Measurements from ENCODE around the gene SLCO4A1.
"Not testable (repeated sequence)": the region's sequence is repeated elsewhere in the genome, so short reads cannot be mapped to it uniquely, and the experiment has no call there.

Gene SLCO4A1

DNA sequence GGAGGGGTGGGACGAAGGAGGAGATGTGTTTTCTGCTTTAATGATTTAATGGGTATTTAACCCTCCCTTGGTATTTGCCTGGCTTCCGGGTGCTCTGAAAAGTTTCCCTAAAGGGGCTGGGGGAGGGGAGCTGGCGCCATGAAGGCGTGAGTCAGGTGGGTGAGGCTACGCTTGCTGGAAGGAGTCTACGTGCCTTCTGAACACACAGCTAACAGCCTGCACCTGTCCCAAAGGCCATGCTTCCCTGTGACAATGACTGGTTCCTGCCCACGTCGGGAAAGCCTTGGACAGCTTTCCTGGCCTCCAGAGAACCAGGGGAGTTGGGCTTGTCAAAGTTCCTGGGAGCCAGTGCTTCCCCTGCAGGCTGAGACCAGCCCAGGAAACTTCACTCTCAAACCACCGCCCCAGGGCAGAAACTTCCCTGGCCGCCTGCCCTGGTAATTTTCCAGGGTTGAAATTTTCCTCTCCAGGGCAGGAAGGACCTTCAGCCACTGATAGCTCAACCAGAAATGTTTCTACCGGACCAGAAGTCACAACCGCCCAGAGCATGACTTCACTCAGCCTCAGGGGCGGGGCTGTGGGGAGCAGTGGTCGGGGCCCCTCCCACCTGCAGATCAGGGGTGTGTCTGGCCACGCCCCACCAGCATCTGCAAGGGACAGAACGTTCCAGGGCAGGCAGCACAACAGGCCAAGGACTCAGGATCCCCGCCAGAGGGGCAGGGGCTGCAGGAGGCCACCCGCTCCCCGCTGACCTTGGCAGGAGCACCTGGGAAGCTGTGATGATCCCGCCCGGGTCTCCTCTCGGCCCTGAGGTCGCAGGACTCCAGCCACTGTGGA is 18.6 kb upstream of the SLCO4A1 start:
- peak; percentile 67 for DNase-seq

GRCh38 chr20:62624325-62624690 is 18.0 kb upstream of the SLCO4A1 start:
- DNase-seq, result no peak

GRCh38 chr20:62624719-62625453 is 17.4 kb upstream of the SLCO4A1 start:
- DNase-seq, result no peak

GRCh38 chr20:62625516-62625915 is 16.8 kb upstream of the SLCO4A1 start:
- no peak for DNase-seq

DNA sequence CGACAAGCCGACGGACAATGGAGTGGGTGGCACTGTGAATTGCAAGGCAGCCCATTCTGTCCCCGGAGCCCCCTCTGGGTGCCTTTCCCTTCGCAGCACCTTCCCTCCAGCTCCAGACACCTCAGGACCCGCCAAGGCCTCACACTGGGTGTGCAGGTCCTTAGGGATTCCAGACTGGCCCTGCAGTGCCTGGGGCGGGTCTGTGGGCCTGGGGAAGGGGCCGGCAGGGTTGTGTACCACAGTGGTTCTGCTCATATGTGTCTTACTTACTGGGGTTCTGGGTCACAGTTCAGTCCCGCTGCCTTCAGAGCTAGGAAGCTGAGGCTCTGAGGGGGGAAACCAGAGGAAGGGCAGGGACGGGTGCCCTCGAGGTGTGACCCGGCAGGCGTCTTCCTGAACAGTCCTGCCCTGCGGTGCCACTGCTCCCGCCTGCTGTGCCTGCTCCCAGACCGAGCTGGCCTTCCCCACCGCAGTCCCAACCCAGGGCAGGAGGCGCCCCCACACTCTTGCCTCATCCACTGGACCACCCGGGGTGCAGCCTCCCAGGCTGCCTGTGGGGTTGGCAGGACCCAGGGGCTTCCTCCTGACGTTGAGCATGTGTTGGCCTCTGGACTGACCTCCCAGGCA is 16.3 kb upstream of the SLCO4A1 start:
- no peak for DNase-seq

- DNase-seq, result not testable (repeated sequence)
These were observed 14.9 kb upstream of the SLCO4A1 start for GRCh38 chr20:62627425-62627824.

DNA sequence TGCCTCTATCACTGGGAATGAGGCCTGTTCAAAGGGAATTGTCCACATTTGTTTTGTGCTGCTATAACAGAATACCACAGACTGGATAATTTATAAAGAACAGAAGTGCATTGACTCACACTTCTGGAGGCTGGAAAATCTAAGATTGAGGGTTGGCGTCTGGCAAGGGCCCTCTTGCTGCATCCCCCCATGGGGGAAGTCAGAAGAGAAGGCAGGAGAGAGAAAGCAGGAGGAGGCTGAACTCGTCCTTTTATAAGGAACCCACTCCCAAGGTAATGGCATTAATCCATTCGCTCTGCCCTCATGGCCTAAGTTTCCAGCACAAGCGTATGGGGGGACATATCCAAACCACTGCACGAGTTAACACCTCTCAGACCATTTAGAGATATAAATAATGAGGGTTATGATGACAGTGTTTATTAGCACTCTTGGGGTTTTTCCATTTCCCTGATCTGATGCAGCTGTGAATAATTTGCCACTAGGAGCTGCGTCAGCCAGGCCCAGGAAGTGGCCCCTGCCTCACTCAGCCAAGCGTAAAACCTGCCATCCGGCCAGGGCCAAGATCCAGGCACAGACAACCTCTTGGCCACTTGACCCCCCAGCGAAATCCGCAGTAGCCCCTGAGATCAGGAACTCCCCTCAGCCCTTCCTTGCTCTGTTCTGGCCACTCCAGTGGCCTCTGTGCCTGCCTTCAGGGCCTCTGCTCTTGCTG is 14.2 kb upstream of the SLCO4A1 start:
- peak; percentile 82 for DNase-seq

DNA sequence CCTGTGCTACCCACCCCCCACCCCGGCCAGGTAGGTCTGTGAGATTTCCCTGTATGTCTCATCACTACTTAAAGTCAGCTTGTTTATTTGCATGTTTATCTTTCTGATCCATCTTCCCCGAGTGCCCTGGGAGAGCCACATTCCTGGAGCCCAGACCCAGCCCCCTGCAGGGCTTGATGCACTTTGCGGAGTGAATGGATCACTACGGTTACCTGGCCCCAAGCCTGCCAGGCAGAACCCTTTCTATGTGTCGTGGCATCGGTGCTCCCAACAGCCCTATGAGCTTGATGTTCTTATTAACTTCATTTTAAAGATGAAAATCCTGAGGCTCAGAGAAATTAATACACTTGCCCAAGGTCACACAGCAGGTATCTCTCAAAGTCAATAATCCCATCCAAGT is 13.6 kb upstream of the SLCO4A1 start:
- DNase-seq, result peak; percentile 68

DNA sequence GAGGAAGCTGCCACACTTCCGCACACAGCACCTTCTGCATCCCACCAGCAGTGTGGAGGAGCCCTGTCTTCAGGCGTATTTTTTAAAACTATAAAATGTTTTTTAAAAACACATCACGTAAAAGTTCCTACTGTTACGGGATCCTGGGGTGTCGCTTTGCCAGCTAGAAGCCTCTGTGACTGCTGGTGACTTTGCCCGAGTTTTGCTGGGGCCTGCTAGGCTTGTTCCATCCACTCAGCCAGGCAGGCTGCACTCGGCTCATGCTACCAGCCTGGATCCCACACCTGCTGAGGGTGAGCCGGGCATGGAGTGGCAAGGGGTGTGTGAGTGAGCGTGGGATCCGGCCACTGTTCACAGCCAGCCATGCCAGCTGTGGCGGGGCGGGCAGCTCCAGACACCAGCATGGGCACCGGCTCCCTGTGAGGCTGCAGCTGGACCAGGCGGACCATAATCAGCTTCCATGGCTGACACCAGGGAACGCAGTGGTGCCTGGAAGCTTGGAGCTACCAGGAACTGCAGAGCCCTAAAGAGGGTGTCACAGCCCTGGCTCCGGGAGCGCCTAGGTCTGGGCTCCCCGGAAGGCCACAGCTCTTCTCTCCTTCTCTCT is 12.3 kb upstream of the SLCO4A1 start:
- no peak for DNase-seq

DNA sequence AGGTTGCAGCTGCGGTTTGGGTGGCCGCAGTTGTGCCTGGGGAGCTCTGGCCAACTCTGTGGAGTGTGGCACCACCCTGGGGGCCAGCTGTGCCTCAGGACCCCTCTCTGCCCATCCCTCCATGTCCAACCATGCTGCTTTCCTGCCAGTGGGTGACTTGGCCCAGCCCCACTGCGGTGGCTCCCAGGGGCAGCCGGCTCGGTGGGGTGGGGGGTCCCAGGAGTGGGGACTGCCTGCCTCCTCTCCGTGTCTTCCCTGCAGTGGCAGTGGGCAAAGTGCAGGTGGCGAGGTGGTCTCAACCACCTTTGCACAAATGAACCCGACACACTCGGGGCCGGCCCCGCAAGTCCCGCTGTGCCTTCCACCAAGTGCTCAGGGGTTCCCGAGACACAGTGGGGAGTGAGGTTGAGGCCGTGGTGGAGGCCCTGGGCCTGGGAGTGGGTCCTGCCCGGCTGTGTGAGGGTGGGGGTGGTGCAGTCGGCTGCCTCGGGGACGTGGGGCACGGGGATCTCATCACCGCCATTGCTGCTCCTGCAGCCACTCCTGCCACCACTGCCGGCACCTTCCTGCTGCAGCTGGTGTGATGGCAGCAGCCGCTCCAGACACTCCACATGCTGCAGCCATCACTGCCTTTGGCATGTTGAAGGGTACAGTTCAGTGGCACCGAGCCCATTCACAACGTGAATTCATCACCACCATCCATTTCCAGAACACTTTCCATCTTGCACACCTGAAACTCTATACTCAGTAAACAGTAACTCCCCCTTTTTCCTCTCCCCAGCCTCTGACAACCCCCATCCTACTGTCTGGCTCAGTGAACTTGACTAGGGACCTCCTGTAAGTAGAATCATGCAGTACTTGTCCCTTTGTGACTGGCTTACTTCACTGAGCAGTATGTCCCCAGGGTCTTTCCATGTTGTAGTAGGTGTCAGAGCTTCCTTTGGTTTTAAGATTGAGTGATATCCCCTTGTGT is 10.7 kb upstream of the SLCO4A1 start:
- DNase-seq, result no peak

- DNase-seq, result no peak
These were observed 9.7 kb upstream of the SLCO4A1 start for GRCh38 chr20:62632575-62633090.

GRCh38 chr20:62633598-62634329 is 8.5 kb upstream of the SLCO4A1 start:
- no peak for DNase-seq

DNA sequence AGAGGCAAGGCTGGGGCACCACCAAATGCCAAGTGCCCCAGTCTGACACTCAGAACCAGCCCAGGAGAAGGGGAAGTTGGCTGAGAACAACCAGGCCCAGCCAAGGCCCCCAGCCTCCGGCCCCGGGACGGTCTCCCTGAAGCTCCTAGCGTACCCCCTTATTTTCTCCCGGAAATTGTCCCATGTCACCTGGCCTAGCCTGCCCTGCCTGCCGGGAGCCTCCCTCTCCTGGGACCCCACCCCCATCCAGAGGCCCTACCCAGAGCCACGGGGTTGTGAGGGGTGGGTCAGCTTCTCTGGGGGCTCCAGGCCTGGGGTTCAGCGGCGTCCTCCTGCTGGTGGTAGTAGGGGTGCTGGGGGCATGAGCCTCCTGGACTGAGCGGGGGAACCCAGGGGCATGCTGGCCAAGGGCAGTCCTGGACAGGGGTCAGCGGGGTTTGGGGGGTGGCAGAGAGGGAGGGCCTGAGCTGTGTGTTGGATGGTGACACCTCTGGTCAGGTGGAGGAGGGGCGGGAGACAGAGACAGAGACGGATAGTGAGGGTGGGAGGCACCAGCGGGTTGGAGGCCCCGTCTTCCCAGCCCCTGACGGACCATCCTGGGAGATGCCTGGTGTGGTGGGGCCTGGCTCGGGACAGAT is 7.9 kb upstream of the SLCO4A1 start:
- no peak for DNase-seq

GRCh38 chr20:62635232-62635631 is 7.1 kb upstream of the SLCO4A1 start:
- DNase-seq, result no peak

DNA sequence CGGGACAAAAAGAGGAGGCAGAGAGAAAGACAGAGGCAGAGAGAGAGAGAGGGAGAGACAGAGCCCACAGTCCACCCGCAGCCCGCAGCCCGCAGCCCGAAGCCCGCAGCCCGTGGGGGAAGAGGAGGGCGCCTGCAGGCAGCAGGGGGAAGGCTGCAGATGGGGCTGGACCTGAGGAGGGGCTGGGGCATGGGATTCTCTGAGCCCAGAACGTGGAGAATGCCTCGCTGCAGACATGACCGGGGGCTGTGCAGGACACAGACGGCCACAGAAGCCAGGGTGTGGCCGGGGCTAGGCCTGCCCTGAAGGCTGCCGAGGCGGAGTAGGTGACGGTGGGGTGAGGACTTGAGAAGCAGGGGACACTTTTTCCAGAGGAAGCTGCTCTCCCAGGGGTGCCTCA is 6.5 kb upstream of the SLCO4A1 start:
- no peak for DNase-seq

GRCh38 chr20:62636446-62636845 is 5.9 kb upstream of the SLCO4A1 start:
- no peak for DNase-seq

GRCh38 chr20:62637110-62637509 is 5.2 kb upstream of the SLCO4A1 start:
- DNase-seq, result no peak

DNA sequence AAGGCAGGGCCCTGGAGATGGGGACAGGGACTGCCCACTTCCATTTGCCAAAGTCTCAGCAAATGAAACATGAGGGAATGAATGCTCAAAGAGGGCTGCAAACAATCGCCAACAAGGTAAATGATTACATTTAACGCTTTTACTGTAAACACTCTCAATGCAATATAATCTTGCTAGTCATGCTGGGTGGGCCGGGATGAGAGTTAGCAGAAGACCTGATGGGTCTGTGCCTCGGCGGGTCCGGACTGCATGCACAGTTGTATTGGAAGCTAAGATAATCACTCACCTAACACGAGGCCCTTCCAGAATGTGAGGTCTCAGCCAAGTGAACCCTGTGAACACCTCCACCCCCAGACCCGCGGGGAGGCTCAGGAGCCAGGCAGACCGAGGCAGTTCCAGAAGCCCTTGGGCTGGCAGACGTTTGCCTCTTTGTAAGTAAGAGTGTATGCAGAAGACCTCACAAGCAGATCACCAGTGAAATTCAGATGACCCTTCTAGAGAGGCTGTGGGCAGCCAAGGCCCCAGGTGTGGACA is 4.7 kb upstream of the SLCO4A1 start:
- DNase-seq, result no peak

DNA sequence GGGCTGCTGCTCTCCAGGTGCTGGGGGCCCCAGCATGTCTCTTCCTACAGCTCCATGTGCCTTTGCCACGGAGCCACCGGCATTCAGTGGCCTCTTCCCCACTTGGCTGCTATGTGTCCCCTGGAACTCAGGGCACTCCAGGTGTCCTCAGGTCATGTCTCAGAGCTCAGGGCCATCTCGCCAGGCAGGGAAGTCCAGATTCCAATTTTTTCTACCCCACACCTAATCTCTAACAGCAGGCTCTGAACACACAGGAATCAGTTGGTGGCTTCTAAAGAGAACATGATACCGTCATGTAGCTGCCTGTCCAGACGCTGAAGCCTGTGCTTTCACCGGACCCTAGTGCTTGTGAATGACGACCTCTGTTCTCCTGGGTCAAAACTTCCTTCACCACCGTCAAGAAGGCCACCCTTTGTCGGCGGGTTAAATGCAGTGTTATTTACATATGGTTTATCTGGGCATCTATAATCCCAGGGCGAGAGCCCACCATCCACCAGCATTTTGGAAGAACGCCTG is 4.2 kb upstream of the SLCO4A1 start:
- no peak for DNase-seq
